WTC11 (cell line): ENCODE measurements around the gene ROPN1L. TPM values are rescaled to one million over a fixed set of nuclear protein-coding genes. Genes with fewer than 3 reads are reported as not detected.
A peak's percentile ranks its signal among the peaks of the same experiment; 100 is the strongest.

ENCODE experiments used
- ATF2 ChIP-seq: sonication (generic); formaldehyde crosslinking; IDR thresholded peaks from 2 replicates; pipeline ENCODE4 v1.8.1; 2022; ENCODE audit warnings: low read depth, missing genetic modification reagents, borderline replicate concordance
- ATF3 ChIP-seq: sonication (generic); formaldehyde crosslinking; conservative IDR thresholded peaks from 2 replicates; pipeline ENCODE4 v1.8.1; 2022; ENCODE audit warnings: mild to moderate bottlenecking, missing genetic modification reagents
- CBFB ChIP-seq: sonication (generic); formaldehyde crosslinking; IDR thresholded peaks from 2 replicates; pipeline ENCODE4 v1.8.1; 2022; ENCODE audit warnings: mild to moderate bottlenecking, low read depth, missing genetic modification reagents
- EMX1 ChIP-seq: fragments of 250-450 bp; sonication (Bioruptor Pico); IDR thresholded peaks from 2 replicates; pipeline ENCODE4 v1.8.0; 2021; ENCODE audit warnings: mild to moderate bottlenecking
- GRHL2 ChIP-seq: fragments of 250-450 bp; sonication (Bioruptor Pico); IDR thresholded peaks from 2 replicates; pipeline ENCODE4 v1.8.0; 2022; ENCODE audit warnings: mild to moderate bottlenecking, moderate library complexity; ENCODE audit not compliant: insufficient replicate concordance, severe bottlenecking
- GTF2I ChIP-seq: fragments of 250-450 bp; sonication (Bioruptor Pico); conservative IDR thresholded peaks from 2 replicates; pipeline ENCODE4 v1.4.0; 2021; ENCODE audit warnings: mild to moderate bottlenecking
- HMGA2 ChIP-seq: fragments of 250-450 bp; sonication (Bioruptor Pico); IDR thresholded peaks from 2 replicates; pipeline ENCODE4 v1.4.0; 2021; ENCODE audit warnings: mild to moderate bottlenecking, moderate library complexity
- KAT7 ChIP-seq: sonication (generic); formaldehyde crosslinking; IDR thresholded peaks from 2 replicates; pipeline ENCODE4 v1.8.1; 2023; ENCODE audit warnings: missing genetic modification reagents, mild to moderate bottlenecking, borderline replicate concordance
- SMAD4 ChIP-seq: sonication (generic); formaldehyde crosslinking; IDR thresholded peaks from 2 replicates; pipeline ENCODE4 v1.8.0; 2022; ENCODE audit warnings: mild to moderate bottlenecking, missing genetic modification reagents
- SP1 ChIP-seq: sonication (generic); formaldehyde crosslinking; conservative IDR thresholded peaks from 2 replicates; pipeline ENCODE4 v1.8.1; 2022; ENCODE audit warnings: missing genetic modification reagents
- USF1 ChIP-seq: sonication (generic); formaldehyde crosslinking; IDR thresholded peaks from 2 replicates; pipeline ENCODE4 v1.8.0; 2022; ENCODE audit warnings: mild to moderate bottlenecking, missing genetic modification reagents
- ZNF121 ChIP-seq: sonication (generic); formaldehyde crosslinking; IDR thresholded peaks from 2 replicates; pipeline ENCODE4 v1.8.0; 2023; ENCODE audit warnings: missing genetic modification reagents
- ZNF219 ChIP-seq: sonication (generic); formaldehyde crosslinking; IDR thresholded peaks from 2 replicates; pipeline ENCODE4 v1.8.0; 2023; ENCODE audit warnings: missing genetic modification reagents, mild to moderate bottlenecking, borderline replicate concordance
- ZNF317 ChIP-seq: sonication (generic); formaldehyde crosslinking; IDR thresholded peaks from 2 replicates; pipeline ENCODE4 v1.8.1; 2023; ENCODE audit warnings: low read depth, mild to moderate bottlenecking, moderate library complexity, missing genetic modification reagents, borderline replicate concordance
- ZNF423 ChIP-seq: fragments of 250-450 bp; sonication (Bioruptor Pico); IDR thresholded peaks from 2 replicates; pipeline ENCODE4 v2.1.2; 2022; ENCODE audit warnings: mild to moderate bottlenecking, moderate library complexity
- ZNF425 ChIP-seq: fragments of 250-450 bp; sonication (Bioruptor Pico); conservative IDR thresholded peaks from 2 replicates; pipeline ENCODE4 v1.9.0; 2021; ENCODE audit warnings: mild to moderate bottlenecking
- ZSCAN18 ChIP-seq: fragments of 250-450 bp; sonication (Bioruptor Pico); IDR thresholded peaks from 2 replicates; pipeline ENCODE4 v2.1.2; 2022; ENCODE audit warnings: mild to moderate bottlenecking, moderate library complexity
- total RNA-seq: library from RNA; stranded (reverse); gene quantifications from 3 replicates; pipeline ENCODE4 v1.2.3, GENCODE V29; 2021
- TF ChIP-seq, protein P1 (sequence below): sonication (generic); formaldehyde crosslinking; IDR thresholded peaks from 2 replicates; pipeline ENCODE4 v1.8.1; 2022; ENCODE audit warnings: missing genetic modification reagents, borderline replicate concordance
- TF ChIP-seq, protein P2 (sequence below): sonication (generic); formaldehyde crosslinking; IDR thresholded peaks from 2 replicates; pipeline ENCODE4 v1.8.1; 2023; ENCODE audit warnings: mild to moderate bottlenecking, missing genetic modification reagents
- TF ChIP-seq, protein P3 (sequence below): sonication (generic); formaldehyde crosslinking; IDR thresholded peaks from 2 replicates; pipeline ENCODE4 v1.8.0; 2023; ENCODE audit warnings: mild to moderate bottlenecking, missing genetic modification reagents
- TF ChIP-seq, protein P4 (sequence below): sonication (generic); formaldehyde crosslinking; IDR thresholded peaks from 2 replicates; pipeline ENCODE4 v1.8.1; 2022; ENCODE audit warnings: low read depth, mild to moderate bottlenecking, moderate library complexity, missing genetic modification reagents, borderline replicate concordance
- TF ChIP-seq, protein P5 (sequence below): sonication (generic); formaldehyde crosslinking; IDR thresholded peaks from 2 replicates; pipeline ENCODE4 v1.8.0; 2022; ENCODE audit warnings: mild to moderate bottlenecking, missing genetic modification reagents

The ROPN1L gene
- total RNA-seq, 1 experiment from 2014 or later, result not detected

DNA sequence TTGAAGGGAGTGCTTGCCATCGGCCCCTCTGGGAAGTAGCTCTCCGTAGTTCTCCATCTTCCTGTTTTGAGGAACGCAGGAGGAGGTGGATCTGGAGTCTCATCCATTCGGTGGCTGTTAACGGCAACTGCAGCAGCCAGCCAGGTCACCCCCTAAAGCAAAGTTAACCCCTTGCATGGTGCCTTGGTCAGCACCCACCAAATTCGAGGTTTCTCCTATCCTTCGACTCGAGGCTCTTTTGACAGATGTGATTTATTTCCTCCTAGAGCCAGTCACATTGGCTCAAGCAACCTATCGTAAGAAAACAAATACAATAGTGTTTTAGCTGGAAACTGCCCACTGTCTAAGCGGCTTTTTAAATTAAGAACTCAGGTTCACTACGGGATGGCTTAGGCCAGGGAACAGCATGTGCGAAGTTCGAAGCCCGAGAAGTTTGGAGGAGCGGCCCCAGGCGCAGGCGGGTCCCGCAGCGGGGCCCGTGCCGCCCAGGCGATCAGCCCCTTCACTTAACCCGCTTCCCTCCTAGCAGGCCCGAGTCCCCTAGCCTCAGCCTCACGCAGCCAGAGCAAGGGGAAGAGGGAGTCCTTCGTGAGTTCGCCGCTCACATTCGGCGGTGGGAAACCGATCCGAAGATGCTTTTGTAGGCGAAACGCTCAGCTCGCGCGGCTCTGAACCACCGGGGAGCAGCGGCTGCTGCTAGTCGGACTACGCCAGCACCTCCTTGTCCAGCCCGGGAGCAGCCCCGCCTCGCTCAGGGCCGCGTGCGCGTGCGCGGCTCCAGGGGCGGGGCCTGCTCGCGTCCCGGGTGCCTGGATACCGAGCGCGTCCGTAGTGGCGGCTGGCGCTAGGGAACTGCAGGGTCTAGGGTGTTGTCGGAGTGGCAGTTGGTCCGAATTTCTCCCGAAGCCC, at the start of gene ROPN1L (continued):
- TF ChIP-seq, protein P1, sequence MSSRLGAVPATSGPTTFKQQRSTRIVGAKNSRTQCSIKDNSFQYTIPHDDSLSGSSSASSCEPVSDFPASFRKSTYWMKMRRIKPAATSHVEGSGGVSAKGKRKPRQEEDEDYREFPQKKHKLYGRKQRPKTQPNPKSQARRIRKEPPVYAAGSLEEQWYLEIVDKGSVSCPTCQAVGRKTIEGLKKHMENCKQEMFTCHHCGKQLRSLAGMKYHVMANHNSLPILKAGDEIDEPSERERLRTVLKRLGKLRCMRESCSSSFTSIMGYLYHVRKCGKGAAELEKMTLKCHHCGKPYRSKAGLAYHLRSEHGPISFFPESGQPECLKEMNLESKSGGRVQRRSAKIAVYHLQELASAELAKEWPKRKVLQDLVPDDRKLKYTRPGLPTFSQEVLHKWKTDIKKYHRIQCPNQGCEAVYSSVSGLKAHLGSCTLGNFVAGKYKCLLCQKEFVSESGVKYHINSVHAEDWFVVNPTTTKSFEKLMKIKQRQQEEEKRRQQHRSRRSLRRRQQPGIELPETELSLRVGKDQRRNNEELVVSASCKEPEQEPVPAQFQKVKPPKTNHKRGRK (CRISPR knock-in tag), result no peak
- no peak for TF ChIP-seq GRHL2
- no peak for TF ChIP-seq ATF2
- peak; percentile 51; the same call in 1 of the 2 replicates for TF ChIP-seq USF1 (CRISPR knock-in tag)
- TF ChIP-seq HMGA2, result no peak
- TF ChIP-seq EMX1, result no peak
- no peak for TF ChIP-seq KAT7 (CRISPR knock-in tag)
- TF ChIP-seq SMAD4 (CRISPR knock-in tag), result no peak
- no peak for TF ChIP-seq GTF2I (CRISPR knock-in tag)
- TF ChIP-seq ZNF425 (CRISPR knock-in tag), result no peak
- TF ChIP-seq CBFB, result no peak
- peak; percentile 94 for TF ChIP-seq ZNF121 (CRISPR knock-in tag)
- TF ChIP-seq, protein P2, sequence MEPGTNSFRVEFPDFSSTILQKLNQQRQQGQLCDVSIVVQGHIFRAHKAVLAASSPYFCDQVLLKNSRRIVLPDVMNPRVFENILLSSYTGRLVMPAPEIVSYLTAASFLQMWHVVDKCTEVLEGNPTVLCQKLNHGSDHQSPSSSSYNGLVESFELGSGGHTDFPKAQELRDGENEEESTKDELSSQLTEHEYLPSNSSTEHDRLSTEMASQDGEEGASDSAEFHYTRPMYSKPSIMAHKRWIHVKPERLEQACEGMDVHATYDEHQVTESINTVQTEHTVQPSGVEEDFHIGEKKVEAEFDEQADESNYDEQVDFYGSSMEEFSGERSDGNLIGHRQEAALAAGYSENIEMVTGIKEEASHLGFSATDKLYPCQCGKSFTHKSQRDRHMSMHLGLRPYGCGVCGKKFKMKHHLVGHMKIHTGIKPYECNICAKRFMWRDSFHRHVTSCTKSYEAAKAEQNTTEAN (CRISPR knock-in tag), result no peak
- no peak for TF ChIP-seq ATF3 (CRISPR knock-in tag)
- no peak for TF ChIP-seq ZNF423 (CRISPR knock-in tag)
- TF ChIP-seq ZNF317 (CRISPR knock-in tag), result no peak
- TF ChIP-seq SP1 (CRISPR knock-in tag), result peak; percentile 58; the same call in 1 of the 2 replicates
- TF ChIP-seq ZSCAN18 (CRISPR knock-in tag), result no peak
- TF ChIP-seq, protein P3, sequence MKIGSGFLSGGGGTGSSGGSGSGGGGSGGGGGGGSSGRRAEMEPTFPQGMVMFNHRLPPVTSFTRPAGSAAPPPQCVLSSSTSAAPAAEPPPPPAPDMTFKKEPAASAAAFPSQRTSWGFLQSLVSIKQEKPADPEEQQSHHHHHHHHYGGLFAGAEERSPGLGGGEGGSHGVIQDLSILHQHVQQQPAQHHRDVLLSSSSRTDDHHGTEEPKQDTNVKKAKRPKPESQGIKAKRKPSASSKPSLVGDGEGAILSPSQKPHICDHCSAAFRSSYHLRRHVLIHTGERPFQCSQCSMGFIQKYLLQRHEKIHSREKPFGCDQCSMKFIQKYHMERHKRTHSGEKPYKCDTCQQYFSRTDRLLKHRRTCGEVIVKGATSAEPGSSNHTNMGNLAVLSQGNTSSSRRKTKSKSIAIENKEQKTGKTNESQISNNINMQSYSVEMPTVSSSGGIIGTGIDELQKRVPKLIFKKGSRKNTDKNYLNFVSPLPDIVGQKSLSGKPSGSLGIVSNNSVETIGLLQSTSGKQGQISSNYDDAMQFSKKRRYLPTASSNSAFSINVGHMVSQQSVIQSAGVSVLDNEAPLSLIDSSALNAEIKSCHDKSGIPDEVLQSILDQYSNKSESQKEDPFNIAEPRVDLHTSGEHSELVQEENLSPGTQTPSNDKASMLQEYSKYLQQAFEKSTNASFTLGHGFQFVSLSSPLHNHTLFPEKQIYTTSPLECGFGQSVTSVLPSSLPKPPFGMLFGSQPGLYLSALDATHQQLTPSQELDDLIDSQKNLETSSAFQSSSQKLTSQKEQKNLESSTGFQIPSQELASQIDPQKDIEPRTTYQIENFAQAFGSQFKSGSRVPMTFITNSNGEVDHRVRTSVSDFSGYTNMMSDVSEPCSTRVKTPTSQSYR (CRISPR knock-in tag), result no peak; the same call in 1 of the 2 replicates
- no peak for TF ChIP-seq ZNF219
- TF ChIP-seq, protein P4, sequence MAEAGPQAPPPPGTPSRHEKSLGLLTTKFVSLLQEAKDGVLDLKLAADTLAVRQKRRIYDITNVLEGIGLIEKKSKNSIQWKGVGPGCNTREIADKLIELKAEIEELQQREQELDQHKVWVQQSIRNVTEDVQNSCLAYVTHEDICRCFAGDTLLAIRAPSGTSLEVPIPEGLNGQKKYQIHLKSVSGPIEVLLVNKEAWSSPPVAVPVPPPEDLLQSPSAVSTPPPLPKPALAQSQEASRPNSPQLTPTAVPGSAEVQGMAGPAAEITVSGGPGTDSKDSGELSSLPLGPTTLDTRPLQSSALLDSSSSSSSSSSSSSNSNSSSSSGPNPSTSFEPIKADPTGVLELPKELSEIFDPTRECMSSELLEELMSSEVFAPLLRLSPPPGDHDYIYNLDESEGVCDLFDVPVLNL (CRISPR knock-in tag), result no peak
- TF ChIP-seq, protein P5, sequence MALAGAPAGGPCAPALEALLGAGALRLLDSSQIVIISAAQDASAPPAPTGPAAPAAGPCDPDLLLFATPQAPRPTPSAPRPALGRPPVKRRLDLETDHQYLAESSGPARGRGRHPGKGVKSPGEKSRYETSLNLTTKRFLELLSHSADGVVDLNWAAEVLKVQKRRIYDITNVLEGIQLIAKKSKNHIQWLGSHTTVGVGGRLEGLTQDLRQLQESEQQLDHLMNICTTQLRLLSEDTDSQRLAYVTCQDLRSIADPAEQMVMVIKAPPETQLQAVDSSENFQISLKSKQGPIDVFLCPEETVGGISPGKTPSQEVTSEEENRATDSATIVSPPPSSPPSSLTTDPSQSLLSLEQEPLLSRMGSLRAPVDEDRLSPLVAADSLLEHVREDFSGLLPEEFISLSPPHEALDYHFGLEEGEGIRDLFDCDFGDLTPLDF, result no peak
